Stimulated activated CD4-positive, alpha-beta T cell treated with anti-CD3 and anti-CD28 coated beads, TNF-alpha, amount 100 ng/mL, for 48 hours (primary cell): Measurements from ENCODE around the gene PARVG.

Experiments used
- DNase-seq, 3 donors: peaks; one replicate each; pipeline ENCODE4 v3.0.0-alpha.2; 2020; ENCODE audit warnings: low read depth in 3 of 3

Gene PARVG

GRCh38 chr22:44195189-44195871 is 14.6 kb downstream of the PARVG start:
- DNase-seq = no peak

GRCh38 chr22:44196241-44196640 is 15.5 kb downstream of the PARVG start:
- DNase-seq = no peak

DNA sequence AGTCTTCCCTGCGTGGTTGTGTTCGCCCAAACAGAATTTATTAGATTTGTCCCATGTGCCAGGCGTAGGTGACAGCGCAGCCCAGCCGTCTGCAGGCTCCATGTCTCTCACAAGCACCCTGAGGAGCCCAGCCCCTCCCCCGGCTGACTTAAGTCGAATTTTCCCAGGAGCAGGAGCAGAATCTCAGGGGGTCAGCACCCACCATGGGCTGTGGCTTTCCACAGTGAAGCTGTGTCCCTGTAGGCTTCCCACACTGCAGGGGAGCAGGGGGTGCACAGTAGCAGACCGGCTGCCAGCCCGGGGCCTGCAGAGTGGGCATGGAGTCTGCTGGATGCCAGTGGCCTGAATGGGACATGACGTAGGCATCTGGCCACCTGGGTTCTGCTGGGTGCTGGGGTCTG is 16.0 kb downstream of the PARVG start:
- no peak for DNase-seq

- no peak for DNase-seq
Measured at GRCh38 chr22:44197271-44197670, 16.5 kb downstream of the PARVG start.

DNA sequence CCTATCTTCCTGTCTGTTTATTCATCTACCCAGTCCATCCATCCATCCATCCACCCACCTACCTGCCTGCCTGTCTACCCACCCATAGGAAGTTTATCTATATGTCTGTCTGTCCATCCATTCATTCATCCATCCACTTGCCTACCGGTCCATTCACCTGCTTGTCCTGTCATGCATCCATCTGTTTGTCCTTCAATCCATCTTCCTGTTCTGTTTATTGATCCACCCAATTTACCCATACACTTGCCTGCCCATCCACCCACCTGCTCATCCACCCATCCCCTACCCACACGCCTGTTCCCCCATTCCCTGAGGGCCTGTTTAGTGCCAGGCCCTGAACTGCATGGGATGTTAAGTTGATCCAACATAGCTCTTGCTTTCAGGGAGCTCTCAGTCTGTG is 18.4 kb downstream of the PARVG start:
- no peak for DNase-seq

GRCh38 chr22:44199866-44200265 is 19.1 kb downstream of the PARVG start:
- no peak for DNase-seq

GRCh38 chr22:44200451-44200850 is 19.7 kb downstream of the PARVG start:
- no peak for DNase-seq

DNA sequence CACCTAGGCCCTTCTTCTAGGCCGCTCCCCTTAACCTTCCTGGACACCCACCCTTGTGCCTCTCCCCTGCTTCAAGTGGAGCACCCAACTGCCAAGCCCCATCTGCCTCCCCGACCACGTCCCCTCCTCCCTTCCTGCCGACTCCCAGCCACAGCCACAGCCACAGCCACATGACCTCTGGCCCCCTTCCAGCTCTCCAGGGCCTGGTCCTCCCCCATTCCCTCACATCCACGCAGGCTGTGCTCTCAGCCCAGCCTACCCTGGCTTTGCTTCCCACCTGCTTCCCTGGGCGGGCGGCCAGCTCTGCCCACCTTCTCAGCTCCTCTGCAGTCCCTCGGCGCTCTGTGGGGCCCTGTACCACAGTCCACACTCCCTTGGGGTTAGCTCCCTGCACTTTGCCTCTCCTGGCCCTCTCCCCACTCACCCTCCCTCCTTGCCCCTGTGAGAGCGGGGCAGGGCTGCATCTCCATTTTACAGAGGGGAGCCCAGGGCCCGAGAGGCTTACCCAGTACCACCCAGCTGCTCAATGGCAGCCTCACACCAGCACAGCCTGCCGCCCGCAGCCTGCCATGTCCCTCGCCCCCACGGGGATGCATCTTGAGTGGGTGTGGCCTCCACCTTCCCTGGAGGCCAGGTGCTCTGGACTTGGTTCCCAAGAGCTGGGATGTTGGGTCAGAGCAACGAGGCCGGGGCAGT is 20.3 kb downstream of the PARVG start:
- no peak for DNase-seq

GRCh38 chr22:44201665-44202064 is 20.9 kb downstream of the PARVG start:
- no peak for DNase-seq

GRCh38 chr22:44202261-44202789 is 21.6 kb downstream of the PARVG start:
- no peak for DNase-seq

DNA sequence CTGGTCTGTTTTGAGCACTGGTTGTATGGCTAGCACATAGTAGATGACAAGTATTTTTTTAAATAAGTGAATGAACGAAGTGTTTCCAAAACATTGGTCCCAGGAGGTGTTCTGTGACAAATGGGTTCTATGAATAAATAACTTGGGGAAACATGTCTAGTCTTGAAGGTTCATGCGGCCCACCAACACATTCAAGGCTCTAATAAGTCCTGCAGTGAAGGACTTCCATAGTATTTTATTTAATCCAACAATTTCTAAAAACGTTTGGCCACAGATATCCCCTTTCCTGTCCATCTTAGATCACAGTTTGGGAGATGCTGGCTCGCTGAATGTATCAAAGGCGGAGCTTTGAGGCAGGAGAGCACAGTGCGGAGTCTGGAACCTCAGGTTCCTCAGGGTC is 22.5 kb downstream of the PARVG start:
- no peak for DNase-seq

GRCh38 chr22:44204739-44205515 is 24.2 kb downstream of the PARVG start:
- no peak for DNase-seq

DNA sequence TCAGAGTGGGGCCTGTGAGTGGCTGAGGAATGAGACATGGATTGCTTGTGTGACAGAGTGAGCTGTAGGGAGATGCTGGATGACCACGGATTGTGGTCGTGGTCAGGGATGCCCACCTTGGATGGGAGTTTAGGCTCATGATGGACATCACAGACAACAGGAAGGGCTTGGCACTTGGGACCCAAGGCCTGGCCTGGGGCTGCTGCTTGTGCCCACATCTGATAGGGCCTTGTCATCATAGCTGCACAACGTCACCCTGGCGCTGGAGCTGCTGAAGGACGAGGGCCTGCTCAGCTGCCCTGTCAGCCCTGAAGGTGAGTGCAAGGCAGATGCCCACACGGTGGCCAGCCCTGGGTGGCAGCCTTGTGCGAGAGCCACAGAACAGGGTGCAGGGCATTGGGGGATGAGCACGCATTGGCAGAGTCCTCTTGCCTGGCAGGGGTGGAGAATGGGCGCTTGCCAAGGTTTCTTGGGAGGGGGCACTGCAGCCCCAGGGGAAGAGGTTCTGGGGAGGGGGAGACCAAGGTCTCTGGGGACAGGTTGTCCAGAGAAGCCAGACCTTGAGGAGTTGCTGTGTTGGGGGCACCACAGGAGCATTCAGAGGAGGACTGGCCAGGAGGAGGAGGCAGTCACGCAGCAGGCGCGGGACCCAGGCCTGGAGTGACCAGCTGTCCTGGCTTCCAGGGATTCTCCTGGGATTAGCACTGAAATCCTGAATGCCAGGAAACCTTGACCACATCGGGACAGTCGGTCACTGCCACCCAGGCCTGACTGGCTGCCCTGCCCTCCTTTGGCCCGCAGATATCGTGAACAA is 25.0 kb downstream of the PARVG start:
- no peak for DNase-seq

DNA sequence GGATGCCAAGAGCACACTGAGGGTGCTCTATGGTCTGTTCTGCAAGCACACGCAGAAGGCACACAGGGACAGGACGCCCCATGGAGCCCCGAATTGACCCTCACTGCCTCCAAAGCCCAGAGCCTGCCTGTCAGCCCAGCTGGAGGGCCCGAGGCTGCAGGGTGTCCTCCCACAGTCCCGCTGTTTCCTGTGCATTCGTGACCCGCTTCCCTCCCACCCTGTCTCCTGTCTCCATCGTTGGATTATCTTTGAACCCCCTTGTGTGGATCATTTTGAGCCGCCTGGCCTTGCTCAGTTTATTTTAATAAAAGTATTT is 25.6 kb downstream of the PARVG start:
- no peak for DNase-seq

DNA sequence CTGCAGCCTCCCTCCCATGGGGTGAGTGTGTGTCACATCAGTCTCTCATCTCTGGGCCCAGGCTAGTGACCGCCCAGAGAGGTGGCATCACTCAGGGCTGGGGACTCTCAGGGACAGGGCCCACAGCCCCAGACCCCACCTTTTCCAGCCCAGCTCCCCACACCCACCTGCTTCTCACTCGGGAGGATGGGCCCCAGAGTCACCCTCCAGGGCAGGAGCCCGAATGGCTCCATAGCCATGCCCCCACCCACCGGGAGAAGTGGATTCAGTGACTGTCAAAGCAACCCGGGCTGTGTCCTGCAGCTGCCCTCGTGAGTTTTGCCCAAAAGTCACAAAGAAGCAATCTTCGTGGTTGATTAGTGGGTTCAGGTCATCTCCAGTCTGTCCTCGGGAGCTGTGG is 26.0 kb downstream of the PARVG start:
- DNase-seq = no peak

GRCh38 chr22:44207173-44207980 is 26.7 kb downstream of the PARVG start:
- no peak for DNase-seq

- no peak for DNase-seq
Measured at GRCh38 chr22:44207981-44208317, 27.2 kb downstream of the PARVG start.

GRCh38 chr22:44209343-44209742 is 28.6 kb downstream of the PARVG start:
- no peak for DNase-seq

DNA sequence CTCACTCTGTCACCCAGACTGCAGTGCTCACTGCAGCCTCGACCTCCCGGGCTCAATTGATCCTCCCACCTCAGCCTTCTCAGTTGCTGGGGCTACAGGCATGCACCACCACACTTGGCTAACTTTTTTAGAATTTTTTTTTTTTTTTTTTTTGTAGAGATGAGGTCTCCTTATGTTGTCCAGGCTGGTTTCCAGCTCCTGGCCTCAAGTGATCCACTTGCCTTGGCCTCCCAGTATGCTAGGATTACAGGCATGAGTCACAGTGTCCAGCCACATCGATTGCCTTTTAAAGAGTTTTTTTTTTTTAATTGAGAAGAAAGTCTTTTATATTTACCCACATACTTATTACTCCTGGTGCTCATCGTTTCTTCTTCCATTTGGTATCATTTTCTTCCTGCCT is 30.0 kb downstream of the PARVG start:
- DNase-seq = no peak

DNA sequence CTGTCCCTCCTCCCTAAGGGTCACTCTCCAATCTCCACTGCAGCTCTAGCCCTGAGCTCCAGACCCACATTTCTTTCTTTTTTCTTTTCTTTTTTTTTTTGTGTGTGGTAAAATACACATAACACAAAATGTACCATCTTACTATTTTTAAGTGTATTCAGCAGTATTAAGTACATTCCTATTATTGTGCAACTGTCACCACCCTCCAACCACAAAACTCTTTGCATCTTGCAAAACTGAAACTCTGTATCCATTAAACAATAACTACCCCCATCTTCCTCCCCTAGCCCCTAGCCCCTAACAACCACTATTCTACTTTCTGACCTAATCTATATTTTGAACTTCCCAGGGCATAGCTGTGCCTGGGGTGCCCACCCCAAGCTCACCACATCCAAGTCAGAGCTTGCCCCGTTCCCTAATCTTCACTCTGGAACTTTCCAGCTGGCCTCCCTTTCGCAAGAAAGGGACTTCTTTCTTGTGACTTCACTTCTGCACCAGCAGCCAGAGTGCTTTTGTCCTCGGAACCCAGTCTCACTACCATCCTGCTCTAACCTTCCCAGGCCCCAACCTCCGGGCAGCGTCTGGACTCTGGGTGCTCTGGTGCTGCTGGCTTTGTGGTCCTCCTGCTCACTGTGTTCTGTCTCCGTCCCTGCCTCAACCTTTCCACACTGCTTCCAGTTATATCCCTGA is 30.7 kb downstream of the PARVG start:
- no peak for DNase-seq
